ENCODE data around the gene ABCC3.

Gene ABCC3

DNA sequence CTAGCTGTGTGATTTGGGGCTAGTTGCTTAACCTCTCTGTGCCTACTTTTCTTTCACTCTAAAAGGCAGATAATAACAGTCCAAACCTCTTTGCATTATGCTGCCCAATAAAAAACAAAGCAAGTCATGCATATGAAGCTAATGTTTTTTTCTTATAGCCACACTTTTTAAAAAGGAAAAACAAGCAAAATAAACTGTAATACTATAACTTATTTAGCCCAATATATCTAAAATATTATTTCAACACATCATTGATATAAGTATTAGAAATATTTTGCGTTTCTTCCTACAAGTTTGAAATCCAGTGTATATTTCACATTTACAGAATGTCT is 50.6 kb downstream of the ABCC3 start:
- H3K27ac ChIP-seq = no peak overlapping the region
- H3K36me3 ChIP-seq = no peaks in the 10 kb centered on the region
- H3K9me3 ChIP-seq (ENCODE audit: severe bottlenecking) = no peaks in the 10 kb centered on the region
- DNase-seq = no peak
- TF ChIP-seq, protein P1, sequence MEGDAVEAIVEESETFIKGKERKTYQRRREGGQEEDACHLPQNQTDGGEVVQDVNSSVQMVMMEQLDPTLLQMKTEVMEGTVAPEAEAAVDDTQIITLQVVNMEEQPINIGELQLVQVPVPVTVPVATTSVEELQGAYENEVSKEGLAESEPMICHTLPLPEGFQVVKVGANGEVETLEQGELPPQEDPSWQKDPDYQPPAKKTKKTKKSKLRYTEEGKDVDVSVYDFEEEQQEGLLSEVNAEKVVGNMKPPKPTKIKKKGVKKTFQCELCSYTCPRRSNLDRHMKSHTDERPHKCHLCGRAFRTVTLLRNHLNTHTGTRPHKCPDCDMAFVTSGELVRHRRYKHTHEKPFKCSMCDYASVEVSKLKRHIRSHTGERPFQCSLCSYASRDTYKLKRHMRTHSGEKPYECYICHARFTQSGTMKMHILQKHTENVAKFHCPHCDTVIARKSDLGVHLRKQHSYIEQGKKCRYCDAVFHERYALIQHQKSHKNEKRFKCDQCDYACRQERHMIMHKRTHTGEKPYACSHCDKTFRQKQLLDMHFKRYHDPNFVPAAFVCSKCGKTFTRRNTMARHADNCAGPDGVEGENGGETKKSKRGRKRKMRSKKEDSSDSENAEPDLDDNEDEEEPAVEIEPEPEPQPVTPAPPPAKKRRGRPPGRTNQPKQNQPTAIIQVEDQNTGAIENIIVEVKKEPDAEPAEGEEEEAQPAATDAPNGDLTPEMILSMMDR (IDR thresholded peaks at IDR 0.05; ENCODE audit: low read depth, low read length) = no peak
- H3K27me3 ChIP-seq (ENCODE audit: insufficient read depth, low read depth, severe bottlenecking) = no peaks in the 10 kb centered on the region
- H3K4me3 ChIP-seq (ENCODE audit: low read depth, low read length) = no peak overlapping the region

DNA sequence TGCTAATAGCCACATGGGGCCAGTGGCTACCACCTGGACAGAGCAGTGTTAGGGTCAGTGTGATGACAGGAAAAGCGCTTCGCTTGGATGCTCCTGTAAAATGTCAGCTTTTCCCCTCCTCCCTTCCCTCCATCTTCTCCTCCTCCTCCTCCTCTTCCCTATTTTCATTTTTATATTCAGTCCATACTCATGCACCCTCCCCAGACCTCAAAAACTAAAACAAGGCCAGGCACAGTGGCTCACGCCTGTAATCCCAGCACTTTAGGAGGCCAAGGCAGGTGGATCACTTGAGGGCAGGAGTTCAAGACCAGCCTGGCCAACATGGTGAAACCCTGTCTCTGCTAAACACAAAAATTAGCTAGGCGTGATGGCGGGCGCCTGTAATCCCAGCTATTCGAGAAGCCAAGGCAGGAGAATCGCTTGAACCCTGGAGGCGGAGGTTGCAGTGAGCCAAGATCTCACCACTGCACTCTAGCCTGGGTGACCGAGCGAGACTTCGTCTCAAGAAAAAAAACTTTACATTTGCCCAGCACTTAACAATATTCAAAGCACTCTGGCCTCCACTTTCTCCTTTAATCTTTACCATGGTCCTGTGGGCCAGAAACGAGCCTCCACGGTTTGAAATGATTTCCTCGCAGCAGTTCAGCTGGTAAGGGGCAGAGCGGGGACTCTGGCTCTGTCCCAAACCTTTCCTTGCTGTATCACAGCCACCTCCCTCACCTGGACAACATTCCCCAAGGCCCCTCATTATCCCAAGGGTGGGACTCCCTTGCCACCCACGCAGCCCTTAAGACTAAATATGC is 51.2 kb downstream of the ABCC3 start:
- Histone ChIP-seq H3K4me3 (ENCODE audit: low read depth, low read length) (no peak overlapping the region), H3K27ac (no peak overlapping the region), H3K27me3 (ENCODE audit: insufficient read depth, low read depth, severe bottlenecking) (no peaks in the 10 kb centered on the region), H3K9me3 (ENCODE audit: severe bottlenecking) (no peaks in the 10 kb centered on the region), H3K36me3 (no peaks in the 10 kb centered on the region)
- DNase-seq = no peak
- TF ChIP-seq, protein P1 (IDR thresholded peaks at IDR 0.05; ENCODE audit: low read depth, low read length) = no peak

- Histone ChIP-seq H3K36me3 (no peaks in the 10 kb centered on the region), H3K4me3 (ENCODE audit: low read depth, low read length) (no peak overlapping the region), H3K27ac (no peak overlapping the region), H3K27me3 (ENCODE audit: insufficient read depth, low read depth, severe bottlenecking) (no peaks in the 10 kb centered on the region), H3K9me3 (ENCODE audit: severe bottlenecking) (no peaks in the 10 kb centered on the region)
- TF ChIP-seq, protein P1 (IDR thresholded peaks at IDR 0.05; ENCODE audit: low read depth, low read length) = no peak
- no peak for DNase-seq
Observed at GRCh38 chr17:50686494-50687199, 52.0 kb downstream of the ABCC3 start.

DNA sequence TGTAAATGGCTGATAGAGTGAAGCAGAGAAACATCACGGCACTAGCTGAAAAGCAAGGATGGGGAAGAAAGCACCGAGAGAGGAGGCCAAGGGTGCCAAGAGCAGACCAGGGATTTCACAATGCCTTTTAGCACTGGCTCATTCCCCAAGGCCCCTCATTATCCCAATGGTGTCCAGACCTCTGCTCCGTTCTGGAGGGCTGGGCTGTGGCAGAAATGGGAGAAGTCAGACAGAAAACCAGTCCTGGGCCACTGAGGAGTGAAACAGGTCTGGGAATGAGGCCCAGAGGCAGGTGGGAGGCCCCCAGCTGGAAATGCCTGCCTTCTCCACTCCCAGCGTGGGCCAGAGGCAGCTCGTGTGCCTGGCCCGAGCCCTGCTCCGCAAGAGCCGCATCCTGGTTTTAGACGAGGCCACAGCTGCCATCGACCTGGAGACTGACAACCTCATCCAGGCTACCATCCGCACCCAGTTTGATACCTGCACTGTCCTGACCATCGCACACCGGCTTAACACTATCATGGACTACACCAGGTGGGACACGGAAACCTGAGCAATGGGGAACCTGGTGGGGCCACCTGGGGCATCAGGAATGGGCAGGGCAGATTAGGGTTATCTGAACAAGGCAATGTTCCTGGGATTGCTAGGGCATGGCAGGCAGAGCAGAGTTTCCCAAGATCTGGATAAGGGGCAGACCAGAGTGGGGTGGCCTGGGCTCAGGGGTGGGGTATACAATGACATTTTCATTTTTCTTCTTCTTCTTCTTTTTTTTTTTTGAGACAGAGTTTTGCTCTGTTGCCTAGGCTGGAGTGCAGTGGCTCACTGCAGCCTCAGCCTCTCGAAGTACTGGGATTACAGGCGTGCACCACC is 52.8 kb downstream of the ABCC3 start:
- Histone ChIP-seq H3K4me3 (ENCODE audit: low read depth, low read length) (no peak overlapping the region), H3K9me3 (ENCODE audit: severe bottlenecking) (no peaks in the 10 kb centered on the region), H3K36me3 (peaks cover 2% of the 10 kb centered on the region; the same call in 1 of the 2 replicates), H3K27me3 (ENCODE audit: insufficient read depth, low read depth, severe bottlenecking) (no peaks in the 10 kb centered on the region), H3K27ac (no peak overlapping the region)
- TF ChIP-seq, protein P1 (IDR thresholded peaks at IDR 0.05; ENCODE audit: low read depth, low read length) = no peak
- no peak for DNase-seq

DNA sequence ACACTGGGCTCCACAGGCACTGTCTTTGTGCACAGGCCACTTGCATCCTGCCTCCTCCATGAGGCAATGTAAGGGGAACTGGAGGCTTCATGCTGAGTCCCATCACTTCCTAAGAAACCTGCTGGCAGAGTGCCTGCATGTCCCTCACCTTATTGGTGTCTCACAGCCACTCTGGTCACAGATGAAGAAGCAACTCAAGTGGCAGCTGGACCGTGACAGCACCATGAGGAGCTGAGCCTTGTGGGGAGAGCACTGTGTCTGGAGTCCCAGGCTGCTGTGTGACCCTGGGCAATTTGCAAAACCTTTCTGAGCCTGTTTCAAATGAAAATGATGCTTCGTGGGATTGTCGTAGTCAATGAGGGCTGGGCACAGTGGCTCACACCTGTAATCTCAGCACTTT is 53.6 kb downstream of the ABCC3 start:
- no peaks in the 10 kb centered on the region for H3K27me3 ChIP-seq (ENCODE audit: insufficient read depth, low read depth, severe bottlenecking)
- H3K27ac ChIP-seq = no peak overlapping the region
- peaks cover 10% of the 10 kb centered on the region for H3K36me3 ChIP-seq
- TF ChIP-seq, protein P1 (IDR thresholded peaks at IDR 0.05; ENCODE audit: low read depth, low read length) = no peak
- no peak for DNase-seq
- H3K9me3 ChIP-seq (ENCODE audit: severe bottlenecking) = no peaks in the 10 kb centered on the region
- no peak overlapping the region for H3K4me3 ChIP-seq (ENCODE audit: low read depth, low read length)
